GM18511 (cell line): ENCODE results near the gene CLIC4.
"Not testable (repeated sequence)": the region's sequence is repeated elsewhere in the genome, so short reads cannot be mapped to it uniquely, and the experiment has no call there.

Experiments
- ATAC-seq: cut with Tn5 transposase; IDR thresholded peaks from one replicate; pipeline ENCODE4 v1.9.1; 2021; ENCODE audit warnings: mild to moderate bottlenecking, moderate library complexity; ENCODE audit not compliant: unreplicated experiment

Gene CLIC4

DNA sequence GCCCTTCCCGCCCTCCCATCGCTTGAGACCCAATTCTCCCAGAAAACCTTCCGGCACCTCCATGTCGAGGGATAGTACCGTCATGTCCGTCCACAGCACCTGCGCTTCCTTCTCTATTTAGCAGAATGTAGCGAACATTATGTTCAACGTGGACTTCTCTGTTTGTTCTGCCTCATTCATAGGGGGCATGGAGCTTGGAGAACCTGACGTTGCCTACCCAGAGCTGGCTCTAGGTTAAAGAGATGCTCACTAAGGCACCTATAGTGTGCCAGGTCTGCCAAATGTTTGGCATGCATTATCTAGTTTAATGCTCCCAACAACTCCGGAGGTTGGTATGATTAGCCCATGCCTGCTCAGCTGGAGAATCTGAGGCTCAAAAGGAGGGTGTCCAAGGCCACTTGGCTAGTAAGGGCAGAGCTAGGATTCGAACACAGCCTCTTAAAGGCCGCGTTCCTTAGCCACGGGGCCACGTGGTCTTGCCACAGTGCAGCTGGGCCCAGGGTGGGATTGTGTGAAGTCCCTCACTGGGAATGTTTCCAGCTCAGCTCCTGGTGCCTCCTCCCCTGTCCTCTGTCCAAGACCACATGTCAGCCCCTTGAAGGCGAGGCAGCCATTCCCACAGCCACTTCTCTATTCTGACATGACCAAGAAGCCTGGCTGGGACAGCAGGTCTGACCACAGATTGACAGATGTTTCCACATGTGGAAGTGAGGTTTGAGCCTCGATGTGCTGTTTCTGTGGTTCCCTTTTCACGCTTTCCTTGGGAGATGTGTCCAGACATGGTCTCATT lies 127.0 kb downstream of the CLIC4 start:
- ATAC-seq, result no peak

DNA sequence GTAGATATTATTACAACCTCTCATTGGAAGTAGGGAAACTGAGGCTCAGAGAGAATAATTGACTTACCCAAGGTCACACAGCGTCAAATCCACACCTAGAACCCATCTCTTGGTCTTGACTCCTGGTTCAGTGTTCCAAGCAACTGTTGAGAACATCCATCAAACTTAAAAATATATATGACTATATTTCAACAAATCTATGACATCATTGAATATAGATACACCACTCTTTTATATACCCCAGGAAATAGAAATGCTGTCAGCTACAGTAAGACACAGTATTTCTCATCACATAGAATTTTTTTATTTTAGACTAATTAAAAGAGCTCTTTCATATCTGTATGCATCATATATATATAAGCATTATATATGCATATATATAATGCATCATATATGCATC lies 127.9 kb downstream of the CLIC4 start:
- no peak for ATAC-seq

DNA sequence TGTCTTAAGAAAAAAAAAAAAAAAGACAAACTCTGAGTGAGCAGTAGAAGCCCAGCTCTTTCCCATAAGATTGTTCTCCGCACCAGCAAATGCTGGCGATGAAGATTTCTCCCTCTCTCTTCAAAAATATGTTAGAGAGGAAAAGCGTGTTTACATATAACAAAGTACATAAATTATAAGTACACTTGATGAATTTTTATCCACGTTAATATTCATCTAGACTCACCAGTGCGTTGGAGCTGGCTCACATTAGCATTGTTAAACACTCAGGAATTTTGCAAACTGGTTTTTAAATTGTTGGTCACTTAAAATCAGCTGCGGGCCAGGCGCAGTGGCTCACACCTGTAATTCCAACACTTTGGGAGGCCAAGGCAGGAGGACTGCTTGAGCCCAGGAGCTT lies 128.8 kb downstream of the CLIC4 start:
- no peak for ATAC-seq

DNA sequence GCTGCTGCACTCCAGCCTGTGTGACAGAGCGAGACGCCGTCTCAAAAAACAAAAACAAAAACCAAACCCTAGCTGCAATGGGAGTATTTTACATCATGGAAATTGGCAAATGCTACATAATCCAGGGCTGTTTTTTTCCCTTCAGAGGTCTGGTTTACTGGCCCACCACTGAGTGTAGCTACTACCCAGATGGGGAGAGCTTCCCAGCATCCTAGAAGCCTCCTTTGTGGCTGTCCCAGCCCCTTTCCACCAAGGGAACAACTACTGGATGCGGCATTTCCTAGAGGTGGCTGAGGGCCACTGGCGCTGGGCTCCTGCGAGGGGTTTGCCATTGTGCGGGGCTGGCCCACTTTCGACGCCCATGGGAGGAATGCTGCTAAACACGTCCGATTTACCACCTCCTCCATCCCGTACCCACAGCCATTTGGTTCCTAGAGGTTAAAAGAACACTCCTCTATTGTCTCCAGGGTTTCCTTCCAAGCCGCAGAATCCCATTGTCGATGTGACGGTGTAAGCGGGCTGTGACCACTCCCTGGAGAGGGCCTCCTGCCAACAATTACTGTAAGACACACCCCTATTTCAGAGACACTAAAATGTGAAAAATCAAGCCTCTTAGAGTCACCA lies 129.5 kb downstream of the CLIC4 start:
- no peak for ATAC-seq

GRCh38 chr1:24875257-24875656 lies 130.0 kb downstream of the CLIC4 start:
- ATAC-seq, result no peak

DNA sequence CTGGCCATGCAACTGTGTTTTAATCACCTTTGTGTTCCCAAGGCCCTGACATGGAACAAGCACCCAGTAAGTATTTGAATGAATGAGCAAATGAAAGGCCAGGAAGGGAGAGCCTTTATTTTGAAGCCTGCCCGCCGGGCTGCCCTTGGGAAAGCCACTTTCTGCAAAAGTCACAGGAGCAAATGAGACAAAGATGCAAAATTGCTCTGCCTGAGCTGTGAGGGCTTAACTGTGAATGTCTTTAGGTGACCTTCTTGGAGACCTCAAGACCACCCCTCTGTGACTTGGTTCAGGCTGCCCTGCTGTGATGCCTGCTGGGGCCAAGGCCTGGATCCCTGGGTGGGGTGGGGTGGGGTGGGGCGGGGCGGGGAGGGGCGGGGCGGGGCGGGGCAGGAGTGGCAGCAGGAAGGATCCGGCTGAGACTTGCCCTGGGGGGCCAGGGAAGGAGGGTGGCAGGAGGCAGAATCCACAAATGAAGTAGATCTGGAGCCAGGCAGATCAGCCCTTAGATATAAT lies 130.8 kb downstream of the CLIC4 start:
- ATAC-seq, result no peak

GRCh38 chr1:24878045-24878444 lies 132.8 kb downstream of the CLIC4 start:
- no peak for ATAC-seq

GRCh38 chr1:24878775-24879742 lies 133.8 kb downstream of the CLIC4 start:
- ATAC-seq, result no peak

- ATAC-seq, result no peak
Measured at GRCh38 chr1:24881034-24881433, 135.8 kb downstream of the CLIC4 start.

DNA sequence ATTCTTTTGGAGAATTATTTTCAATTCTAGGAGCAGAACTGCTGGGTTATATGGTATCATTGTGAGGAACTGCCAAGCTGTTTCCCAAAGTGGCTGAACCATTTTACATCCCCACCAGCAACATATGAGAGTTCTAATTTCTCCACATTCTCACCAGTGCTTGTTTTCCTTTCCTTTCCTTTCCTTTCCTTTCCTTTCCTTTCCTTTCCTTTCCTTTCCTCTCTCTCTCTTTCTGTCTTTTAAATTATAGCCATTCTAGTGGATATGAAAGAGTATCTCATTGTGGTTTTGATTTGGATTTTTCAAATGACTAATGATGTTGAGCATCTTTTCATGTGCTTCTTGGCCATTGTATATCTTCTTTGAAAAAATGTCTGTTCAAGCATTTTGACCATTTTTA lies 139.5 kb downstream of the CLIC4 start:
- ATAC-seq, result no peak

GRCh38 chr1:24886241-24886640 lies 141.0 kb downstream of the CLIC4 start:
- no peak for ATAC-seq

DNA sequence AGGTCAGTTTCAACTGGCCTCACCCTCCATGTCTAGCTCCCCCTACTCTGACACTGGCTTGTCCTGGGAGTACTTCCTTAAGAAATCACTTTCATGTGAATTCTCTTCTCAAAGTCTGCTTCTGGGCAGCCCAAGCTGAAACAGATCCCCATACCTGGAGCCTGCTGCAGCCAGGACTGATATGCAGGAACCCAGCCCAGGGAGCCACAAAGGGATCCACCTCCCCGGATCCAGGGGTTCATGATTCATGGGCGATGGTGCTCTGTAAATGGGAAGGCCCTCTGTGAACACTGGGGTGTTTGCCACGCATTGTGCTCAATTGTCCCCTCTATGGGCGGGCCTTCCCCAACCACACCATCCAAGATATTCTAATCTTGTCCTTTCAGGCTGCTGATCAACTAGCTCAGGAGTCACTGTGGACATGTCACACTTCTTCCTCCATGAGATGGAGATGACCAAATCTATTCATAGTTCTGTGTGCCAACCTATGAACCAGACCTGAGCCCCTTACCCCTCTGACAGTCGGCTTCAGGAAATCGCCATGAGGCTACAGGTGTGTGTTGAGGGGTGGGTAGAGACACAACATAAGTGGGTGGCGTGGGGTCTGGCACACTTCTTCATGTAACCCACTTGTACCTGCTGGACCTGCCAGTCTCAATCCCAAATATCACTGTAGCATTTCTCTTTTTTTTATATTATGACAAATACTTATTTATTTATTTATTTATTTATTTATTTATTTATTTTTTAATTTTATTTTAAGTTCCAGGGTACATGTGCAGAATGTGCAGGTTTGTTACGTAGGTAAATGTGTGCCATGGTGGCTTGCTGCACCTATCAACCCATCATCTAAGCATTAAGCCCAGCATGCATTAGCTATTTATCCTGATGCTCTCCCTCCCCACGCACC lies 143.1 kb downstream of the CLIC4 start:
- ATAC-seq, result no peak

DNA sequence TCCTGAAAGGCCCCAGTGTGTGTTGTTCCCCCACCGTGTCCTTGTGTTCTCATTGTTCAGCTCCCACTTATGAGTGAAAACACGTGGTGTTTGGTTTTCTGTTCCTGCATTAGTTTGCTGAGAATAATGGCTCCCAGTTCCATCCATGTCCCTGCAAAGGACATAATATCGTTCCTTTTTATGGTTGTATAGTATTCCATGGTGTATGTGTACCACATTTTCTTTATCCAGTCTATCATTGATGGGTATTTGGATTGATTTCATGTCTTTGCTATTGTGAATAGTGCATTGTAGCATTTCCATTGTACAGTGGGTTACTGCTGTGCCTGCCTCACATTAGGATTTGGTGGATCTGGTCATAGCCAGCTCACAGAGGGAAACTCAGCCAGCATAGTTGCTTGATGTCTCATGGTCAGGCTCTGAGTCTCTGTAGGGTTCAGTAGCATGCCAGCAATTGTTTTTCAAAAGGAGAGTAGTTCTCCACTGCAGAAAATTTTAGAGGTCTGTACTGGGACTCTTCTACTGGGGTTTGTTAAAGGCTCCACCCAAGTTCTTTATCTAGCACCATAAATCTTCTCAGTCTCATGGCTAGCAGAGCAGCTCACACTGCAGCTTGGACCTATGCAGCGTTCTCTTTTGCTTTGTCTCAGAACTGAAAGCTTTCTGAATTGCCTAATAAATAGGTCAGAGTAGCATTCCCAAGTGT lies 143.9 kb downstream of the CLIC4 start:
- no peak for ATAC-seq

DNA sequence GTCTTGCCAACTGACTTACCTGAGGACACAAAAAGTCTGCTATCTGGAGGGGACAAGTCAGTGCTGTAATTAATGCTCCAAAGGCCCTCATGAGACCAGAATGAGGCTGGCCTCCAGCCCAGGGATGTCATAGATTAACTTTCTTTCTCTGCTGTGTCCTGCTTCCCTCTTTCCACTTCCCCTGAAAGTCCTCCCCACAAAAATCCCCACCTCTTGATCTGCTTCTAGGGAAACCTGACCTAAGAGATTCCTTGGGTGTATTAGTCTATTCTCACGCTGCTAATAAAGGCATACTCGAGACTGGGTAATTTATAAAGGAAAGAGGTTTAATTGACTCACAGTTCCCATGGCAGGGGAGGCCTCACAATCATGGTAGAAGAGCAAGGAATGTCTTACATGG lies 145.6 kb downstream of the CLIC4 start:
- ATAC-seq, result no peak

DNA sequence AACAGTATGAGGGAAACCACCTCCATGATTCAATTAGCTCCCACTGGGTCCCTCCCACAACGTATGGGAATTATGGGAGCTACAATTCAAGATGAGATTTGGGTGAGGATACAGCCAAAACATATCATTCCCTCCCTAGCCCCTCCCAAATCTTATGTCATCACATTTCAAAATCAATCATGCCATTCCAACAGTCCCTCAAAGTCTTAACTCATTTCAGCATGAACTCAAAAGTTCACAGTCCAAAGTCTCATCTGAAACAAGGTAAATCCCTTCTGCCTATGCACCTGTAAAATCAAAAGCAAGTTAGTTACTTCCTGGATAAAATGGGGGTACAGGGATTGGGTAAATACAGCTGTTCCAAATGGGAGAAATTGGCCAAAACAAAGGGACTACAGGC lies 146.1 kb downstream of the CLIC4 start:
- not testable (repeated sequence) for ATAC-seq

DNA sequence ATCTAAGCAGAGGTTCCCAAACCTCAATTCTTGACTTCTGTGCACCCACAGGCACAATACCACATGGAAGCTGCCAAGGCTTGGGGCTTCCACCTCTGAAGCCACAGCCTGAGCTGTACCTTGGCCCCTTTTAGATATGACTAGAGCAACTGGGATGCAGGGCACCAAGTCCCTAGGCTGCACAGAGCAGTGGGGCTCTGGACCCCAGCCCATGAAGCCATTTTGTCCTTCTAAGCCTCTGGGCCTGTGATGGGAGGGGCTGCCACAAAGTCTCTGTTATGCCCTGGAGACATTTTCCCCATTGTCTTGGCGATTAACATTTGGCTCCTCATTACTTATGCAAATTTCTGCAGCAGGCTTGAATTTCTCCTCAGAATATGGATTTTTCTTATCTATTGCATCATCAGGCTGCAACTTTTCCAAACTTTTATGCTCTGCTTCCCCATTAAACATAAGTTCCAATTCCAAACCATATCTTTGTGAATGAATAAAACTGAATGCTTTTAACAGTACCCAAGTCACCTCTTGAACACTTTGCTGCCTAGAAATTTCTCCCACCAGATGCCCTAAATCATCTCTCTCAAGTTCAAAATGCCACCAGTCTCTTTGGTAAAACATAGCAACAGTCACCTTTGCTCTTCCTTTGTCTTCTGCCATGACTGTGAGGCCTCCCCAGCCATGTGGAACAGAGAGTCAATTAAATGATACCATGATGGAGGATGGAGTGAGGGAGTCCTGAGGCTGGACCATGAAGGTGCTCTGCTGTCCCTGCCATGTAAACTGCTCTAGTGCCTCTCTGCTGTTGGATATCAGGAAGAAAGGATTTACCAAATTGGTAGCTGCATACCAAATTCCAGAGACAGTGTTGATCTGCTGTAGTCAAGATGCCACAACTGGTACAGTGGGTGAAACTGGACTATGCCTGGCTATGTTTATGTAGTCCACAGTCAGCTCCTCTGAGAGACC lies 147.2 kb downstream of the CLIC4 start:
- ATAC-seq, result no peak

- ATAC-seq, result no peak
Measured at GRCh38 chr1:24893431-24893830, 148.2 kb downstream of the CLIC4 start.
